Stimulated activated CD4-positive, alpha-beta T cell treated with anti-CD3 and anti-CD28 coated beads, Interleukin-12 subunit alpha, Interleukin-12 subunit beta, amount 100 ng/mL, for 4 hours (primary cell): ENCODE results near the gene PRPH.

Experiments
- DNase-seq: peaks from one replicate; pipeline ENCODE4 v3.0.0-alpha.2; 2020

The PRPH gene

GRCh38 chr12:49347311-49348193, 52.6 kb downstream of the PRPH start:
- DNase-seq = peak; percentile 74
